Measurements from ENCODE around the gene FOXP1.

FOXP1 gene

DNA sequence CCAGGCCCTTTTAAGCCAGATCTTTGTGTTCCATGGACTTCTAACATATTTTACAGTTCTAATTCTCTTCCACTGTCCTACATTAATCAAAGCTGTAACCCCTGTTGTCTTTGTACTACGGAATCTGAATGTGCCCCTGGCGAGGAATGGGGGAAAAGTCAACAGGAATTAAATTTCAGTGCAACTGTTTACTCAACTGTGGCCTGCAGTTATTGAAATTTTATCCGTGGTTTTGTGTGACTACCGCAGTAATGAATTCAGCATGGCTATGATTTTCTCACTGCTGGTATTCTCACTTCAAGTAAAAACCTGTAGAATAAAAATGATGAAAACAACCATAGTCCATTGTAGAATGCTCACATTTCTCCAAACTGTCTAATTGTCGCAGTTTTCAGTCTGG, 388.0 kb downstream of the FOXP1 start:
- no peak for DNase-seq

GRCh38 chr3:71194785-71195184, 388.7 kb downstream of the FOXP1 start:
- no peak for DNase-seq

DNA sequence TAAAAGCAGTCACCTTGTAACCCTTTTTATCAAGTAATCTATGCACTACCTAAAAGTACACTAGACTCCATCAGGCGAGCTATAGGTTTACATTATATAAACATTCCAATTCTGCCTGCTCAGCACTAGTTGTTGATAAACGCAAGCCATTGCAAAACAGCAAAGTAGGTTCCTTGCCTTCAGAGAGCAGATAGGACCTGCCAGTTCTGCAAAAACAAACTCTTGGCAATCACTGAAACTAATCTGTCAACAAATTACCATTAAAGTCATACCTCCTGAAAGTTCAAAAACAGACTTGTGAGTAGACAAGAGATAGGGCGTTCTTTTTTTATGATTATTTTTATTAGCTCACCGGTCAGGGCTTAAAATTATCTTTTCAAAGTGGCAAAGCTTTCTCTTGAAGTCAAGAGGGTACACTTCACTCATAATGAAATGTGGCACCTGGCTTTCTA, 392.5 kb downstream of the FOXP1 start:
- no peak for DNase-seq

DNA sequence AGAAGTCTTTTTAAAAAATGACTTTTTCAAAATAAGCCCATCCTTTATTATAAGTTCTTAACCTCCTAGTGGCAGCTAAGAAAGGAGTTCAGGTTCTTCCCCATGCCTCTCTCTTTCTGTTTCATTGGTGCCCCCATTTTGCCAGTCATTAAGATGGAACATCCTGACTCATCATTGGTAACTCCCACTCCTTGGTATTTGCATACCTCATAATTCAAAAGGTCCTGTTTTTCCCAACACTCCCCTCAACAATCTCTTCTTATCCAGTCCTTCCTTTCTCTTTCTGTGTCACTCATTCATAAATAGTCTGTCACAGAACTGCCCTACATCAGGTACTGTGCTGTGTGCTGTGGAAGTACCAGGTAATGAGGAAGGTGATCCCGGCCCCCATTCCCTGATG, 394.0 kb downstream of the FOXP1 start:
- no peak for DNase-seq

DNA sequence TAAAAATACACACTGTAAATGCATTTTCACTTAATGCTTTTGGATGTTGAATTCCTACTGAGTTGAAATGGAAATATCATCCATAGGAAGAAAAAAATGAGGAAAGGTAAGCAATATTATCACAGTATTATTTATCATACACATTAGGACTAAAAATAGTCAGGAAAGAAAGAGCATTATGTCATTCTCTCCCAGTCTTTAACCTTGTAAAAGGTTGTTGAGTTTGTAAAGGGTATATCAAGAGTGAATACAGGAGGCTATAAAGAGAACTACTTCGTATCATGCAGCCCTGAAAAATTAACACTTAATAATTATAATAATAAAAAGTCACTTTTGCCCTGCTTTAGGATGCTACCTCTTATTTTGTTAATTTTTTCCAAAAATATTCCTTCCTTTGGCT, 395.8 kb downstream of the FOXP1 start:
- DNase-seq, result no peak

DNA sequence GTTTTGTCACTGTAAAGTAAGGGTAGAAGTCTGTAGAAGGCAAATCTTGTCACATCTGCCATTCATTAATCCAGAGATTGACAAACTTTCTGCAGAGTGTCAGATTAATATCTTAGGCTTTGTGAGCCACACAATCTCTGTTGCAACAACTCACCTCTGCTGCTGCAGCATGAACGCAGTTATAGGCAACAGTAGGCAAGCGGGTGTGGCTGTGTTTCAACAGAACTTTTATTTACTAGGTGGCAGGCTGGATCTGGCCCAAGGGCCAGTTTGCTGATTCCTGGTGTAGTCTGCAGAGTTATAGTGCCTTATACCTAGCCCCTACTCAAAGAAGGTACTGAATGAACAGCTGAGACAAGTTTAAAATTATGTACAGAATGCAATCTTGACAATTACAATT, 396.7 kb downstream of the FOXP1 start:
- DNase-seq, result no peak

- DNase-seq, result no peak
Measured at GRCh38 chr3:71185733-71186455, 397.6 kb downstream of the FOXP1 start.

DNA sequence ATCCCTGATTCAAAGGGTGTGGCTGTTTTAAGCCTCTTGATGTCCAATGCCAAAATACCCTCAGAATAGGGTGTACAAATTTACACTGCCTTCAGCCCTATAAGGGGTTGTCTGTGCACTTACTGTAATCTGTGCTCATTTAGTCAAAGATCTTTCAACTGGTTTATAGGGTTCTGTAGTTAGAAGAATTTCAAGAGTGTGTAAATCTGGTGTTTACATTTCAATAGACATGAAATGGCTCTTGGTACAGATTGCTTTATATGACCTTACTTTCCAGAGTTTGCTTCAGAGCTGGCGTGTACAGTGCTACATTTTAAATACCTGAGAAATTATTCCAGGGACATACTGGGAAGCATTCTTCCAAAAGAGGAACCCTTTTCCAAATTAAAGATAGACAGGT, 399.3 kb downstream of the FOXP1 start:
- no peak for DNase-seq

DNA sequence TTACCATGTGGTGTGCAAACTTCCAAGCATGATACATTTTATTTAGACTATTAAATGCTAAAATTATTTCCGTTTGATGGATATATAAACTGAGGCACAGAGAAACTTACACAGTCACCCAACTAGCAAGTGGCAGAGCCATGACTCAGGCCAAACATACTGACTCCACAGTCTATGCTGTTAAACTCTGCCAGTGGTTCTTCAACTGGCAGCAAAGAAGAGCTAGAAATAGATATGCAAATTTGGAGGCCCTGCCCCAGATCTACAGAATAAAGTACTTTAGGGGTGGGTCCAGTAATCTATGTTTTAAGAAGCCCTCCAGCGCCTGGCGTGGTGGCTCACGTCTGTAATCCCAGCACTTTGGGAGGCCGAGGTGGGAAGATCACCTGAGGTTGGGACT, 400.0 kb downstream of the FOXP1 start:
- no peak for DNase-seq

DNA sequence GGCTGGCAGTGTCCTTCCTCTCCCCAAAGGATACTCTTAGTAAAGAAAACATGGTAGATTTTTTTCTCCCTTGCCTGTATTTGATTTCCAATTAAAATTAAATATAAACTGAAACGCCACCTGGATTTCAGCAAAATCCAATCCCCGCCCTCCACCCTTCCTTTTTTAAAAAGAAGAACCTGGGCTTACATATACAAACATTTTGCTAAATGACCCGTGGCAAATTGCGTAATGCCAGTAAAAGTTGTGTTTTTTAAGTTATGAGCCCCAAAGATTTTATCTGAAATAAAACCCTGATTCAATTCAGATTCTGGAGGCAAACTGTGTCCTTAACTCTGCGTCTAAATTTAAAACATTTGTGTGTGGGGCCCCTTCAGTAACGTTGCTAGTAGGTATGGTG, 403.0 kb downstream of the FOXP1 start:
- DNase-seq, result no peak

- DNase-seq, result no peak
Measured at GRCh38 chr3:71177375-71177774, 406.2 kb downstream of the FOXP1 start.

- DNase-seq, result no peak
Measured at GRCh38 chr3:71176366-71176765, 407.2 kb downstream of the FOXP1 start.

- DNase-seq, result no peak
Measured at GRCh38 chr3:71175691-71176365, 407.7 kb downstream of the FOXP1 start.

DNA sequence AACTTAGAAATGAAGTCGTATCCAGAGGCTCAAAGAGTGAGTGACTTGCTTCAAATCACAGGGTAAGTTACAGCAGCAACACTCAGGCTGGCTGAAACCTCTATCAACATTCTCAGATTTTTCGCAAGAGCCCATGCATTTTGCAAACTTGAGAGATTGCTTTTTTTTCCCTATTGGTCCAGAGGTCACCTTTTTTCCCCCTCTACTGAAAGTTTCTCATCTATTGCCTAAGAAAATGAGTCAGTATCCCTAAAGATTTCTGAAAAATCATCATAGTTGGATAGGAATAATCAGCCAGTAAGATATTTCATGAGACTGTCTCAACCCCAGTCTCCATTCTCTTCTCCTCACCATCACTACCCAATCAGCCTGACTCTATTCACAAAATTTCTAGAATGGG, 410.6 kb downstream of the FOXP1 start:
- no peak for DNase-seq

DNA sequence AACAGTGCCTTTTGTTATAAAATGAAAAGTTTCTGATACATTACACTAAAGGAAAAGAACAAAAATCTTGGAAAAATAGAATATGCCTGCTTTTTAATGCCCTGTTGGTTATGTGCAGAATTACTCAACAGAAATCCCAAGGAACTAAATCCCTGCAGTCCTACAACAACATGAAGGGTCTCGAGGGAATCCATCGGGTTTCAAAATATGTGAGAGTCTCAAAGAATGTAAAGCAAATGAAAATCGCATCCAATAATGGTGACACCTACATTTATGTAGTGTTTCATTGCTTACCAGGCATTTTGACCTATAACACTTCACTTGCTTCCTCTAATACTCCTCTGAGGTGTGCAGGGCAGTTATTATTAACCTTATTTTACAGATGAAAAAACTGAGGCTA, 411.3 kb downstream of the FOXP1 start:
- DNase-seq, result no peak

GRCh38 chr3:71171247-71171646, 412.3 kb downstream of the FOXP1 start:
- no peak for DNase-seq

DNA sequence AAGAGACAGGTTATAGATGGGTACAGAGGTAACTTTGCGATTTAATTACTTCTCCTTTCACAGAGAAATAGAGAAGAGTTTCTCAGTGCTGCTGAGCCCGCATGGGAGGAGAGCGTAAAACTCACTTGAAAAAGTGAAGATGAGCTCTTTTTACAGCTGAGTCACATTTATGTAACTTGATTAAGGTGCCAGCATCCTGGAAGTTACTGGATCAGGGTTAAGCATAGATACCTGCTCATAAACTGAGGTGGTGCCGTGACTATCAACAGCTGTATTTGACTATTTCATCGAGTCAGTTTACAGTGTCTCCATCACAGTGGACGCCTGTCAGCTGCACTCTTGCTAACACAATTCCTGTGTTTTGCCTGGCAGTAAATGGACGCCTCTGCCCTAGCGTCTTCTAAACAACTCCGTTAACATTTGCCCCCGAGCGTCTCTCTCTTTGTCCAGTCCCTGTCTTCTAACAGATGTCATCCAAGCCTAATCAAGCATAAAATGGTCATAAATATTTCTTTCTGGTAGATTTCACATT, 414.6 kb downstream of the FOXP1 start:
- DNase-seq, result peak; percentile 31

DNA sequence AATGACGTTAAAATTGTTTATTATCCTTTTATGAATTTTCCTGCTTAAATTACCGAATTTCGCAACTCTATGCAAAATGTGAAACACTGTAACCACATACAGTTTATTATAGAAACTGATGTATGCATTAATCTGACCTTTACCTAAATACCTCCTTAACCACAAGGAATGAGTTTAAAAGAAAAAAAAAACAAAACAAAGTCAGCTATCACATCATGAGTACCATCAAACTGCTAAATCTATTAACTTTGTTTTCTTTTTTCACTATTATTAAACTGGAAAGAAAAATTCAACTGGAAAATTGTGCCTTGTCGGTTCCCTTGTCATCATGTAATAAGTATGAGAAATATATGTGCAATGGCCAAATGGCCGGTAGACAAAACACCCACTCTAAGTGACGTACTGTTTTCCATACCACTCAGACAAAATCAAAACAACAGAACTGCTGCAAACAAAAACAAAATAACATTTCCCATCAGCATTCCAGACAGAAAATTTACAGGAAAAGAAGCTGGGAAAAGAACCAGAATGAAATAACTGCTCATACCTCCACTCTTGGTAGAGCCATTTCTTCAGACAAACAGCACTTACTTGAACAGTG, 415.3 kb downstream of the FOXP1 start:
- DNase-seq, result peak; percentile 62

DNA sequence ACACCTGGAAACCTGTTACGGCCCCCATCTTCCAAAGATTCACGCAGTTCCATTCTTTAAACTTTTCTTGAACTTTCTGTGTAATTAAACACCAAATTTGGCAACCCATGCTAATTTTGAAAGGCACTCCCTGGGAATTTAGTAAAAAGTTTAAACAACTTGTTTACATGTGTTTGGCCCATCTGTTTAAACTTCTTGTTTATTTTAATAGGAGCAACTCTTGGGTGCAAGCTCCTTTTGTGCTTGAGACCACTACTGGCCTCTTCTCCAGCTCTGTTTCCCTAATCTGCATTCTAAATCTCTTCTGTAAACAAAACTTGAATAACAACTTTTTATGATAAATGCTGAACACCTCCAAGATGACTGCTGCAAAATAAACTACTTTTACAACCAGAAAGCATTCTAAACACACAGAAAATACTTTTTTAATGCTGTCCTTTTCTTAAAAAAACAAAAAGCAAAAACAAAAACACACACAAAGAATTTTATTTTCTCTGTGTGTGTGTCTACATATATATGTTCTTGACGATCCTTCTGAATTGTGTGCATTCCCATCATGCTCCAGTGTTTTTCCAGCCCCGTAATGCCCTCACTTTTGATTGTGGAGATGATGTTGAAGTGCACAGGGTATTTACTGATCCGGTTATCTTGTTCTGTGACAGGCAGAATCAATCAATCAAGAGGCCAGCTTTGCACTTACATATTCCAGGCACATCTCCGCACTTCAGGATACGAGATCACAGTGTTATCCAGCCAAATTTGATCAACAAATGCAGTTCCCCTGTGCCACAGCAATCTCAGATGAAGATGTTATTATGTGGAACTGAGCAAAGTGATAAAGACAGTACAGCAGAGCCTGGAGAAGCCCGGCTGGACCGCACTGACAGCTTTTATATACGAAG, 416.9 kb downstream of the FOXP1 start:
- no peak for DNase-seq

GRCh38 chr3:71164881-71165280, 418.6 kb downstream of the FOXP1 start:
- no peak for DNase-seq

DNA sequence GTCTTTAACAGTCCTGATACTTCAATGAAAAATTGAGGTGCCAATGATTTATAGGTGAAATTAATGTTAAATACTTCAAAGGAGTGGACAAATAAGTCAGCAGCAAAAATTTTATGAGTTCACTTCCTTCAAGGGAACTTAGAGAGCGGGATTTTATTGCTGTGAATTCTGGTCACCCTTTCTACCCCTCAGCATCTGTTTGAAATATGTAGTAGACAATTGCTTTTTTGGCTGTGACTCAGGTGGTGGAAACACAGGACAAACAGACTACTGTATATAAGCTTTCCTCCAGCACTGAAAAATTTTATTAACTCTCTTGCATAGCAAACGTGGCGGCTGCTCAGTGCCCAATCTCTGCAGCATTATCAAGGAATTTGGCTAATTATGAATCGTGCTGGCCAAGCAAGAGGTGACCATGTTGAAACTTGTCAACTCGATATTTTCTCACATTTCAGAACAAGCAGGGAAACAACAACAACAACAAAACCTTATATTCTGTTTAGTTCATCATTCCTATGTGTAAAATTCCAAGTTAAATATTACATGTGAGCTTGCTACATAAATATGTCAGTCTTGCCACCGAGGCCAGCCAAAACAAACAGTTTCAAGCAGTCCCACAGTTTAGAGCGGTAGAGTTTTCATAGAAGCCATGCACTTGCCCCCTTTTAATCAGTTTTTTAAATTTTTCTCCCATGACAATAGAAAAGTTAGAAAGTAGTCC, 420.2 kb downstream of the FOXP1 start:
- DNase-seq, result peak; percentile 49

DNA sequence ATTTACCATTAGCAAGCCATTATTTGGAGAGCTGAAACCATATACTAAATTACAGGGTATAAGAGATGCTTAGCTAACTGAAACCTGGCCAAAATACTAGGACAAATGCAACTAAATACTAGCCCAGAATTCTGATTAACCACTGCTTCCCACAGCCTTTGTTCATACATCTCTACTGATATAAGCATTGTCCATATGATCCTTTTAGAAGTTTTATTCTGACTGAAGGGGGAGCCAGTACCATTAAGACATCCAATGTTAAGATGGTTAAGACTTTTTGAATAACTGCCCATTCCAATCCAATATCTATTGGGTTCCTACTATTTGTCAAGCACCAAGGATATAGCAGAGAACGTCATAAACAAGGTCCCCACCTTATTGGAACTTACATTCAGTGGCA, 421.3 kb downstream of the FOXP1 start:
- DNase-seq, result no peak

Data from femur (tissue), 1 donor.